ENCODE results near the gene IL32.

The IL32 gene

DNA sequence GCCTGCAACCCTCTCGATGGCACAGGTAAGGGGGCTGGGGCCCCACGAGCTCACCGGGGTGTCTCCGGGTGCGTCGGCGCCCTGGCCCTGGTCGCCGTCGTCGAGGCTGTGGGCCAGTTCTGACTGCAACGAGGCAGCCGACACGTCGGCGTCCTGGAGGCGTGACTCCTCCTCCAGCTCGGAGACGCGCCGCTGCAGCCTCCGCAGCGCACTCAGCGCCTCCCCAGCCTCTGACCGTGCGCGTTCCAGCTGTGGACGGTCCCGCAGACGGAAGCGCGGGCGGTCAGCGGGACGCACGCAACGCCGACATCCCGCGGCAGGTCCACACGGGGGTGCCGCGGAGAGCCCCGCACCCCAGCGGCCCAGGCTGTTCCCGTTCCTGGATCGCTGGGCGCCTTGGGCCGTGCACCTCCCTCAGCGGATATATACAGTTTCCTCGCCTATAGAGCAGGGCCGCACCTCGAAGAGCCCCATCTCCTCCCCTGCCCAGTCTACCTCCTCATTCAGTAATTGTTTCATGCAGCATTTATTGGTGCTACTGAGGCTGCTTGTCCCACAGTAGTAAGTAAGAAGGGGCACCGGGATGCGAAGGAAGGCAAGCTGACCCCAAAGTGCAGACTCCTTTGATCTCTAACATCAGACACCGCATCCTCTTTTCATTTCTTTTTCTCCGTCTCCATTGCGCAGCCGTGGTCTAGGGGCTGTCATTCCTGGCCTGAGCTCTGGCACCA lies 35.8 kb upstream of the IL32 start:
- no peak overlapping the region for H3K4me3 ChIP-seq (ENCODE audit: low read depth, low read length)
- no peak overlapping the region for H3K27ac ChIP-seq (ENCODE audit: low read depth, low read length)
- peaks cover 22% of the 10 kb centered on the region for H3K4me1 ChIP-seq (ENCODE audit: control insufficient read depth, insufficient read depth, low read length)
- no peak overlapping the region for H3K9ac ChIP-seq (ENCODE audit: low read length)
- H3K27me3 ChIP-seq (ENCODE audit: control insufficient read depth, insufficient read depth, low read length): peaks cover 50% of the 10 kb centered on the region
- peaks cover 23% of the 10 kb centered on the region for H3K36me3 ChIP-seq (ENCODE audit: control insufficient read depth, insufficient read depth, low read length)
- no peaks in the 10 kb centered on the region for H3K9me3 ChIP-seq (ENCODE audit: control insufficient read depth, insufficient read depth, low read depth, low read length)

DNA sequence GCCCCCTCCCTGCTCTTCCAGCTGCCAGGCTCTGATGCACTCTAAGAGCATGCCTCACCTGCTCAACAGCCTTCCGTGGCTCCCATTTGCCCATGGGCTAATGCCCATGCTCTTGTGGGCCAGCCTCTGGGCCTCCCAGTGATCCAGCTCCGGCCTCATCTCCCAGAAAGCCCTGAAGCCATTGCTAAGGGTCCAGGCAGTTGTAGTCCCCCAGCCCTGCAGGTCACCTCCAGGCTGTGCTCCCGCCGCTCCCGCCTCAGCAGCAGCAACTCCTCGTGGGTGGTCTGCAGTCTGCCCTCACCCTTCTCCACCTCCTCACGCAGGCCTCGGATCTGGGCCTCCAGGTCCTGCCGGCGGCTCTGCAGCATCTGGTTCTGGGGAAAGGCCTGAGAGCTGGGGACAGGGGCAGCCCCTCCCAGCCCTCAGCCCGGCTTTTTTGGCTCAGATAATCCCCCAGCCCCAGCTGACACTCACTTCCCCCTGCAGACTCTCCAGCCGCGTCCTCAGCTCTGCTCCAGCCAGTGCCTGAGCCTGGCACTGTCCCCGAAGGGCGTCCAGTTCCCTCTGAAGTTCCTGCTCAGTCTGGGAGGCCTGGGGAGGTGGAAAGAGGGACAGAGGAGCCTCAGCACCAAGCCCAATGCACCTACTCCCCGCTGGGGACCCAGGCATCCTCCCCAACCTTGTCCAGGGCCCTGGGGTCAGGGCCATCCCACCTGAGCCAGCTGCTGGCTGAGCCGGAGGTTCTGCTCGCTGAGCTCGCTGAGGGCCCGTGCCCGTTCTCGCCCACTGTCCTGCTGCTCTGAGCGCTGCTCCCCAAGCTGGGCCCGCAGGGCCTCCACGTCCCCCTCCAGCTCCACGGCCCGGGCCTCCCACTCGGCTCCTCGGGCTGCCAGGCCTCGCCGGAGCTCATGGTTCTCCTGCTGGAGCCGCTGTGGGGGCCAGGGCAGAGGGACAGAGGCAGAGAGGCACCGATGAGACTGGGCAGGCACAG lies 34.9 kb upstream of the IL32 start:
- peaks cover 58% of the 10 kb centered on the region for H3K27me3 ChIP-seq (ENCODE audit: control insufficient read depth, insufficient read depth, low read length)
- no peak overlapping the region for H3K9ac ChIP-seq (ENCODE audit: low read length)
- peaks cover 20% of the 10 kb centered on the region for H3K36me3 ChIP-seq (ENCODE audit: control insufficient read depth, insufficient read depth, low read length)
- no peak overlapping the region for H3K4me3 ChIP-seq (ENCODE audit: low read depth, low read length)
- H3K4me1 ChIP-seq (ENCODE audit: control insufficient read depth, insufficient read depth, low read length): peaks cover 23% of the 10 kb centered on the region
- no peaks in the 10 kb centered on the region for H3K9me3 ChIP-seq (ENCODE audit: control insufficient read depth, insufficient read depth, low read depth, low read length)
- H3K27ac ChIP-seq (ENCODE audit: low read depth, low read length): no peak overlapping the region

DNA sequence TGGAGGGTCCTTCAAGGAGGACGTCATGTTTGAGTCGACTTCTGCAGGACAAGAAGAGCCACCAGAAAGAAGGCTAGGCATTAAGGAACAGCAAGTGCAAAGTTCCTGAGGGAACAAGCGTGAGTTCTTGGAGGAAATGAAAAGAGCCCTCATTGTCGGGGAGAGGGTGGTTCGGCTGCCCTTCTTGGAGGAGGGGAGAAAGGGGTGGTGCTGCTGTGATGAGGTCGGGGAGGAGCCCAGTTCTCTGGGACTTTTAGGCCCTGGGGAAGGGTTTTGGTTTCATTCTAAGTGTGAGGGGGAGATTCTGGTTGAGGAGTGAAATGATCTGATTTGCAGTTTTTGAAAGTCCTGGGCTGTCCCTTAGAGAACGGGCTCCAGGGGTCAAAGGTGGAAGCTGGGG lies 32.8 kb upstream of the IL32 start:
- no peak overlapping the region for H3K4me3 ChIP-seq (ENCODE audit: low read depth, low read length)
- no peak overlapping the region for H3K9ac ChIP-seq (ENCODE audit: low read length)
- H3K4me1 ChIP-seq (ENCODE audit: control insufficient read depth, insufficient read depth, low read length): peaks cover 22% of the 10 kb centered on the region
- no peaks in the 10 kb centered on the region for H3K36me3 ChIP-seq (ENCODE audit: control insufficient read depth, insufficient read depth, low read length)
- no peak overlapping the region for H3K27ac ChIP-seq (ENCODE audit: low read depth, low read length)
- peaks cover 77% of the 10 kb centered on the region for H3K27me3 ChIP-seq (ENCODE audit: control insufficient read depth, insufficient read depth, low read length)
- H3K9me3 ChIP-seq (ENCODE audit: control insufficient read depth, insufficient read depth, low read depth, low read length): no peaks in the 10 kb centered on the region

DNA sequence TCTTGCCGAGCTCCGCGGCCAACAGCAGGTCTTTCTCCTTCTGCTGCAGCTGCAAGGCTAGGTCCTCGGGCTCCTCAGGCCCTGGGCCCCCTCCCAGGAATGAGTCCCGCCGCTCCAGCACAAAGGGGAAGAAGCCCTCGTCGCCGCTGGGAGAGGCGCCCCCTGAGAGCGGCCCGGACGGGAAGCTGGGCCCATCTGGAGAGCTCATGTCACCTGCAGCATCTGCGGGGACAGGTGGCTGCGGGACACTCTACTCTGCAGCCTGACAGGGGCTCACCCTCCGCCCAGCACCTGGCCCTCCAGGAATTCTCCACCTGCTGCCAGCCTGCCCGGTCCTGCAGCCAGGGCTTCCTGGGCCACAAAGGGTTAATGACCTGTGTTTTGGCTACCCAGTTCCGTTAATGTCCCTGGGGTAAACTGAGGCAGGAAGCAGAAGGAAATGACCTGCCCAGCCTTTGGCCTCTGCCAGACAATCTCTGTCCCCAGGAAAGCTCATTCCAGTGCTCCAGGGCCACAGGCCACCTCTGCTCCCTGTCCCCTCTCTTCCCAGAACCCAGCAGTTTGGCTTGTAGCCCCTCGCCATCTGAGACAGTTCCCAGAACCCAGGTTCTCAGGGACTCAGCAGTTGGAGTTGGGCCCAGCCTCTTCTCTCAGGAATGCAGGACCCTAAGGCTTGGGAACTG lies 30.0 kb upstream of the IL32 start:
- H3K4me1 ChIP-seq (ENCODE audit: control insufficient read depth, insufficient read depth, low read length): peaks cover 20% of the 10 kb centered on the region
- no peak overlapping the region for H3K27ac ChIP-seq (ENCODE audit: low read depth, low read length)
- H3K9ac ChIP-seq (ENCODE audit: low read length): no peak overlapping the region
- H3K27me3 ChIP-seq (ENCODE audit: control insufficient read depth, insufficient read depth, low read length): peaks cover 76% of the 10 kb centered on the region
- H3K4me3 ChIP-seq (ENCODE audit: low read depth, low read length): peak overlapping the region; percentile 68
- no peaks in the 10 kb centered on the region for H3K9me3 ChIP-seq (ENCODE audit: control insufficient read depth, insufficient read depth, low read depth, low read length)
- no peaks in the 10 kb centered on the region for H3K36me3 ChIP-seq (ENCODE audit: control insufficient read depth, insufficient read depth, low read length)

DNA sequence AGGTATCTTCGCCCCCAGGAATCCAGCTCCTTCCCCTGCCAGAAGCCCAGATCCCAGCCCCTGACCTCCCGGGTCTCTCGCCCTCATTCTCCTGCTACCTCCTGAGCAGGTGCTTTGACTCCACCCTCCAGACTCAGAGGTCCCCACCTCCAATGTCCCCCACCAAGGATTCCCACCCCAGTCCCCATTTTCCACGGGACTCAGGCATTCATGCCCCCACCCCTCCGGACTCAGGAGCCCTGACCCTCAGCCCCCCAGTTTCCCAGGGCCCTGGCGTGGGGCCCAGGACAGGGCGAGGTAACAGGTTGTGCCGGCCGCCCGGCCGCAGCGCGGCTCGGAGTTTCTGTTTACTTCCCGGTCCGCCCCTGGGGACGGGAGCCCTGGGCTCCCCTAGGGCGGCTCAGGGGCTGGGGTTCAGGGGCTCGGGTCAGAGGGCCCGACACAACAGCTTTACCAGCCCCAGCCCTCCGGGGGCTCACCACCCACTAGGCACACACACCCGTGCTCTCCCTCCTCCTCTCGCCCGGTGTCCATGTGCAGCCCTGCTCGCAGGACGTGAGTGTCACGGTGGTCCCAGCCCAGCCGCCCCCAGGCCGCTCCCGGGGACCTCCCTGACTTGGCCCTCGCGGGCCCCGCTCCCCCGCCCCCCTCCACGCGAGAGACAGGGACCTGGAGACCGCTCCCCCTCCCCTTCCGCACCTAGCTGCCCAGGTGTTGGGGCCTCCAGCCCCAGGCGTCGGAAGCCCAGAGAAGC lies 29.3 kb upstream of the IL32 start:
- Histone ChIP-seq H3K27ac (ENCODE audit: low read depth, low read length) (no peak overlapping the region), H3K9ac (ENCODE audit: low read length) (no peak overlapping the region), H3K4me1 (ENCODE audit: control insufficient read depth, insufficient read depth, low read length) (peaks cover 17% of the 10 kb centered on the region), H3K4me3 (ENCODE audit: low read depth, low read length) (peak overlapping the region; percentile 68), H3K9me3 (ENCODE audit: control insufficient read depth, insufficient read depth, low read depth, low read length) (no peaks in the 10 kb centered on the region), H3K36me3 (ENCODE audit: control insufficient read depth, insufficient read depth, low read length) (no peaks in the 10 kb centered on the region), H3K27me3 (ENCODE audit: control insufficient read depth, insufficient read depth, low read length) (peaks cover 68% of the 10 kb centered on the region)

GRCh38 chr16:3036726-3037315 lies 28.6 kb upstream of the IL32 start, which contains the start of gene BICDL2:
Gene BICDL2, minus strand, starts transcription at chr16:3036944. Its CDS starts 1,448 bp downstream, at chr16:3035496.
- Histone ChIP-seq H3K9ac (ENCODE audit: low read length) (peak within 1 kb of the TSS; percentile 36), H3K27me3 (ENCODE audit: control insufficient read depth, insufficient read depth, low read length) (peaks cover 68% of the 10 kb centered on the region), H3K36me3 (ENCODE audit: control insufficient read depth, insufficient read depth, low read length) (no peaks in the 10 kb centered on the region), H3K9me3 (ENCODE audit: control insufficient read depth, insufficient read depth, low read depth, low read length) (no peaks in the 10 kb centered on the region), H3K4me3 (ENCODE audit: low read depth, low read length) (peak within 1 kb of the TSS; percentile 68), H3K27ac (ENCODE audit: low read depth, low read length) (no peak within 1 kb of the TSS), H3K4me1 (ENCODE audit: control insufficient read depth, insufficient read depth, low read length) (peaks cover 14% of the 10 kb centered on the region; the same call in 1 of the 2 replicates)

DNA sequence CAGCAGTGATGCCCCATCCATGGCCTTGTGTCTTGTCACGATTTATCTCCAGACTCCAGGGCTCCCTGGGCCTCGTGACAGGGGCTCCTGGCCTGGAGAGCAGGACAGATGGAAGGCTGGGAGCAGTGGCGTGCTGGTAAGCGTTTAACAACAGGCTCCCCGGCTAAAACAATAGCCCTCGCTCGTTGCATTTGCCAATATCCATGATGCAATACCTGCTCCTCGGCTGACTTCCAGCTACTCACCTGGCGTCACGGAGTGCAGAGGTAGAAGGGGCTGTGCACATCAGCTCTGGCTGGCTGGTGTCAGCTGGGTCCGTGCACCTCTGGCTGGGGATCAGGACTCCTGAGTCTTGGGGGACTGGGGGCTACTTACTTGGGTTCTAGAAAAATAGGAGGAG lies 27.2 kb upstream of the IL32 start:
- Histone ChIP-seq H3K4me3 (ENCODE audit: low read depth, low read length) (no peak overlapping the region), H3K36me3 (ENCODE audit: control insufficient read depth, insufficient read depth, low read length) (no peaks in the 10 kb centered on the region), H3K9me3 (ENCODE audit: control insufficient read depth, insufficient read depth, low read depth, low read length) (no peaks in the 10 kb centered on the region), H3K27me3 (ENCODE audit: control insufficient read depth, insufficient read depth, low read length) (peaks cover 59% of the 10 kb centered on the region), H3K27ac (ENCODE audit: low read depth, low read length) (no peak overlapping the region), H3K4me1 (ENCODE audit: control insufficient read depth, insufficient read depth, low read length) (peaks cover 14% of the 10 kb centered on the region; the same call in 1 of the 2 replicates), H3K9ac (ENCODE audit: low read length) (peak overlapping the region; percentile 36)

DNA sequence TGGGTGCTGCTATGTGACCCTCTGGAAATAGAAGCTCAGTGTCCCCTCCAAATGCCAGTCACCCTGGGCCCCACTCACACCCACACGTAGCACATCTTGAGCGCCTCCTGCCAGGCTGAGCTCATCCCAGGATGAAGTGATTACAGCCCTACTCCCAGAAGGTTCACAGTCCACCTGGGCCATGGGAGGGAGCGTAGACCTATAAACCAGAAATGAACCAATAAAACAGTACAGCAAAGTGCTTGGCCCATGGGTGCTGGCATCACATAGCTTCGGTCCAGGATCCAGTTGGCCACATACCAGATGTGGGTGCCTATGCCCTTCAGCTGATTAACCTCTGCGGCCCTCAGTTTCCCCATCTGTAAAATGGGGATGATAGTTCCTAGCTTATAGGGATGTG lies 26.5 kb upstream of the IL32 start:
- H3K9me3 ChIP-seq (ENCODE audit: control insufficient read depth, insufficient read depth, low read depth, low read length): no peaks in the 10 kb centered on the region
- peaks cover 53% of the 10 kb centered on the region for H3K27me3 ChIP-seq (ENCODE audit: control insufficient read depth, insufficient read depth, low read length)

GRCh38 chr16:3042376-3042775 lies 23.1 kb upstream of the IL32 start:
- H3K9me3 ChIP-seq (ENCODE audit: control insufficient read depth, insufficient read depth, low read depth, low read length): no peaks in the 10 kb centered on the region
- H3K9ac ChIP-seq (ENCODE audit: low read length): no peak overlapping the region
- H3K36me3 ChIP-seq (ENCODE audit: control insufficient read depth, insufficient read depth, low read length): no peaks in the 10 kb centered on the region
- no peak overlapping the region for H3K4me3 ChIP-seq (ENCODE audit: low read depth, low read length)
- peaks cover 51% of the 10 kb centered on the region for H3K27me3 ChIP-seq (ENCODE audit: control insufficient read depth, insufficient read depth, low read length)
- peaks cover 11% of the 10 kb centered on the region; the same call in 1 of the 2 replicates for H3K4me1 ChIP-seq (ENCODE audit: control insufficient read depth, insufficient read depth, low read length)
- no peak overlapping the region for H3K27ac ChIP-seq (ENCODE audit: low read depth, low read length)

More for the DNA sequence above, 26.5 kb upstream of the IL32 start:
- no peak overlapping the region for H3K9ac ChIP-seq (ENCODE audit: low read length)
- H3K4me1 ChIP-seq (ENCODE audit: control insufficient read depth, insufficient read depth, low read length): peaks cover 14% of the 10 kb centered on the region; the same call in 1 of the 2 replicates
- no peak overlapping the region for H3K4me3 ChIP-seq (ENCODE audit: low read depth, low read length)
- H3K27ac ChIP-seq (ENCODE audit: low read depth, low read length): no peak overlapping the region
- H3K36me3 ChIP-seq (ENCODE audit: control insufficient read depth, insufficient read depth, low read length): no peaks in the 10 kb centered on the region

GRCh38 chr16:3044708-3045107 lies 20.7 kb upstream of the IL32 start:
- peaks cover 52% of the 10 kb centered on the region for H3K27me3 ChIP-seq (ENCODE audit: control insufficient read depth, insufficient read depth, low read length)
- no peak overlapping the region for H3K9ac ChIP-seq (ENCODE audit: low read length)
- H3K36me3 ChIP-seq (ENCODE audit: control insufficient read depth, insufficient read depth, low read length): no peaks in the 10 kb centered on the region
- H3K4me1 ChIP-seq (ENCODE audit: control insufficient read depth, insufficient read depth, low read length): no peaks in the 10 kb centered on the region
- no peak overlapping the region for H3K27ac ChIP-seq (ENCODE audit: low read depth, low read length)
- peak overlapping the region; percentile 13; the same call in 1 of the 2 replicates for H3K4me3 ChIP-seq (ENCODE audit: low read depth, low read length)
- no peaks in the 10 kb centered on the region for H3K9me3 ChIP-seq (ENCODE audit: control insufficient read depth, insufficient read depth, low read depth, low read length)
